ENCODE measurements around the gene NELFCD.

NELFCD gene

GRCh38 chr20:59042796-59043631 lies 62.0 kb downstream of the NELFCD start:
- DNase-seq (ENCODE audit: low spot score), result peak; percentile 99
- TF ChIP-seq CTCF (IDR thresholded peaks at IDR 0.05; ENCODE audit: extremely low read depth, insufficient read depth, missing control alignments), result no peak
- in situ Hi-C loops (cut with MboI; ENCODE audit: low pct_unique_long_range_greater_than_20kb, low sequenced_read_pairs, unreplicated experiment), result no loop called here

- DNase-seq (ENCODE audit: low spot score), result no peak
- TF ChIP-seq CTCF (IDR thresholded peaks at IDR 0.05; ENCODE audit: extremely low read depth, insufficient read depth, missing control alignments), result no peak
- in situ Hi-C loops (cut with MboI; ENCODE audit: low pct_unique_long_range_greater_than_20kb, low sequenced_read_pairs, unreplicated experiment), result no loop called here
These were observed 62.6 kb downstream of the NELFCD start for GRCh38 chr20:59043698-59044097.

- in situ Hi-C loops (cut with MboI; ENCODE audit: low pct_unique_long_range_greater_than_20kb, low sequenced_read_pairs, unreplicated experiment), result no loop called here
- TF ChIP-seq CTCF (IDR thresholded peaks at IDR 0.05; ENCODE audit: extremely low read depth, insufficient read depth, missing control alignments), result no peak
- DNase-seq (ENCODE audit: low spot score), result no peak
These were observed 63.2 kb downstream of the NELFCD start for GRCh38 chr20:59044295-59044694.

All from GM13977 (cell line).